Measurements from ENCODE around the gene CBY2.

DNA sequence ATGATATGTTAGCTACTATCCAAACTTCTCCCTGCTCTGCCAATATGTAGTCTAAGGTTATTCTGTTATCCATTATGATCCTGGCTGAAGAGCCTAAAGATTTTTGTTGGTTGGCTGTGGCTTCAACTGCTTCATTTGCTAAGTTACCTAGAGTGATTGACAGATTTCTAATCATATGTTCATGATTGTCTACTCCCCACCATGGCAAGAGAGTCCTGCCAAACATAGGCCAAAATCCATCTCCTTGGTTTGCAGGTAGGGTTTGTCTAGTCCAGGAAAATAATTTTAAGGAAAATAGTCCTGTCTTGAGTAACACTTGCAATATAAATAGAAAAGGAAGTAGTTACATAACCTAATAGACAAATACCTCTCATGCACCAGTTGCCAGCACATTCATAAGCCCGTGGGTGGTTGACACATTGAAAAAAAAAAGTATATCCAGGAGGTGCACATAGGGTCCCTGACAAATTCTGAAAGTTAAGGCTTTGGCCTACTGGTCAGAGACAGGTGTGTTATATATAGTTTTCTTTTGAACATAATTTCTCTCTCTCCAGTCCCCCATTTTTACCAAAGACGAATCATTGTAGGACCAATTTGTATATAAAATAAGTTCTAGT is 5.4 kb upstream of the CBY2 start:
- TF ChIP-seq CTCF (IDR thresholded peaks at IDR 0.05; ENCODE audit: insufficient read depth, low read length): no peak
- TF ChIP-seq POLR2AphosphoS5 (IDR thresholded peaks at IDR 0.05; ENCODE audit: low read depth): no peak
- TF ChIP-seq SPI1 (IDR thresholded peaks at IDR 0.05; ENCODE audit: borderline replicate concordance, low read depth): no peak
- TF ChIP-seq, protein P1, sequence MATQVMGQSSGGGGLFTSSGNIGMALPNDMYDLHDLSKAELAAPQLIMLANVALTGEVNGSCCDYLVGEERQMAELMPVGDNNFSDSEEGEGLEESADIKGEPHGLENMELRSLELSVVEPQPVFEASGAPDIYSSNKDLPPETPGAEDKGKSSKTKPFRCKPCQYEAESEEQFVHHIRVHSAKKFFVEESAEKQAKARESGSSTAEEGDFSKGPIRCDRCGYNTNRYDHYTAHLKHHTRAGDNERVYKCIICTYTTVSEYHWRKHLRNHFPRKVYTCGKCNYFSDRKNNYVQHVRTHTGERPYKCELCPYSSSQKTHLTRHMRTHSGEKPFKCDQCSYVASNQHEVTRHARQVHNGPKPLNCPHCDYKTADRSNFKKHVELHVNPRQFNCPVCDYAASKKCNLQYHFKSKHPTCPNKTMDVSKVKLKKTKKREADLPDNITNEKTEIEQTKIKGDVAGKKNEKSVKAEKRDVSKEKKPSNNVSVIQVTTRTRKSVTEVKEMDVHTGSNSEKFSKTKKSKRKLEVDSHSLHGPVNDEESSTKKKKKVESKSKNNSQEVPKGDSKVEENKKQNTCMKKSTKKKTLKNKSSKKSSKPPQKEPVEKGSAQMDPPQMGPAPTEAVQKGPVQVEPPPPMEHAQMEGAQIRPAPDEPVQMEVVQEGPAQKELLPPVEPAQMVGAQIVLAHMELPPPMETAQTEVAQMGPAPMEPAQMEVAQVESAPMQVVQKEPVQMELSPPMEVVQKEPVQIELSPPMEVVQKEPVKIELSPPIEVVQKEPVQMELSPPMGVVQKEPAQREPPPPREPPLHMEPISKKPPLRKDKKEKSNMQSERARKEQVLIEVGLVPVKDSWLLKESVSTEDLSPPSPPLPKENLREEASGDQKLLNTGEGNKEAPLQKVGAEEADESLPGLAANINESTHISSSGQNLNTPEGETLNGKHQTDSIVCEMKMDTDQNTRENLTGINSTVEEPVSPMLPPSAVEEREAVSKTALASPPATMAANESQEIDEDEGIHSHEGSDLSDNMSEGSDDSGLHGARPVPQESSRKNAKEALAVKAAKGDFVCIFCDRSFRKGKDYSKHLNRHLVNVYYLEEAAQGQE (IDR thresholded peaks at IDR 0.05; ENCODE audit: insufficient replicate concordance, low read depth): no peak

All from HL-60 (cell line).